T-helper 2 cell (primary cell): ENCODE data around the gene RAI1.
"Not testable (repeated sequence)": the region's sequence is repeated elsewhere in the genome, so short reads cannot be mapped to it uniquely, and the experiment has no call there.

Experiments
- DNase-seq, 5 experiments: peaks; one replicate each; pipeline versions ENCODE4 v3.0.0 to v3.0.0-alpha.2; 2012 to 2022

Gene RAI1

GRCh38 chr17:17666111-17666714 is 15.0 kb upstream of the RAI1 start:
- DNase-seq, result no peak

GRCh38 chr17:17667231-17667630 is 14.0 kb upstream of the RAI1 start:
- DNase-seq, result no peak

GRCh38 chr17:17667947-17668346 is 13.3 kb upstream of the RAI1 start:
- no peak for DNase-seq

GRCh38 chr17:17668358-17668757 is 12.9 kb upstream of the RAI1 start:
- DNase-seq, result no peak

- DNase-seq, result no peak
Measured at GRCh38 chr17:17668775-17669579, 12.3 kb upstream of the RAI1 start.

GRCh38 chr17:17669580-17670235 is 11.6 kb upstream of the RAI1 start:
- DNase-seq, result no peak

GRCh38 chr17:17670701-17671305 is 10.5 kb upstream of the RAI1 start:
- DNase-seq, result no peak

- DNase-seq, result no peak
Measured at GRCh38 chr17:17671369-17672129, 9.7 kb upstream of the RAI1 start.

- no peak for DNase-seq
Measured at GRCh38 chr17:17672453-17673368, 8.5 kb upstream of the RAI1 start.

GRCh38 chr17:17675416-17675815 is 5.8 kb upstream of the RAI1 start:
- DNase-seq, result no peak

GRCh38 chr17:17675925-17676534 is 5.2 kb upstream of the RAI1 start:
- peak in 2 of 5 experiments; percentile 57 to 69 for DNase-seq

- no peak for DNase-seq
Measured at GRCh38 chr17:17676752-17677151, 4.5 kb upstream of the RAI1 start.

- no peak for DNase-seq
Measured at GRCh38 chr17:17677299-17678040, 3.8 kb upstream of the RAI1 start.

- not testable (repeated sequence) for DNase-seq
Measured at GRCh38 chr17:17678063-17678699, 3.1 kb upstream of the RAI1 start.

GRCh38 chr17:17679243-17679642 is 2.0 kb upstream of the RAI1 start:
- DNase-seq, result no peak

- no peak for DNase-seq
Measured at GRCh38 chr17:17679748-17680147, 1.5 kb upstream of the RAI1 start.

GRCh38 chr17:17680477-17681186 is 626 bp upstream of the RAI1 start:
- DNase-seq, result no peak

- DNase-seq, result peak in 4 of 5 experiments; percentile 2 to 62 (median 26)
Measured at GRCh38 chr17:17681744-17682292, 560 bp downstream of the RAI1 start.

- peak in 4 of 5 experiments; percentile 25 to 65 (median 41) for DNase-seq
Measured at GRCh38 chr17:17682293-17682736, 1.1 kb downstream of the RAI1 start.
